Caki2 (cell line): ENCODE data around the gene C1QB. TPM values are rescaled to one million over a fixed set of nuclear protein-coding genes. Genes with fewer than 3 reads are reported as not detected.

Source experiments
- DNase-seq: peaks from one replicate; pipeline ENCODE4 v3.0.0-alpha.2; 2015; ENCODE audit warnings: low read depth
- in situ Hi-C: cut with HindIII; loops from 2 replicates; pipeline ENCODE4 v1.10.0; 2016; ENCODE audit warnings: low sequenced_read_pairs, low pct_unique_long_range_greater_than_20kb, mixed read lengths
- total RNA-seq: library from RNA; depleted of rRNA; stranded (reverse); fragments of >200 nt; shearing (Covaris generic); gene quantifications from 2 replicates; pipeline ENCODE4 v1.2.3, GENCODE V29; 2014; ENCODE audit warnings: low replicate concordance

C1QB gene
- total RNA-seq, 1 experiment from 2014 or later: not detected

GRCh38 chr1:22677931-22678896 is 25.2 kb downstream of the C1QB start:
- in situ Hi-C loops: no loop called here
- no peak for DNase-seq

GRCh38 chr1:22680726-22681125 is 27.7 kb downstream of the C1QB start:
- in situ Hi-C loops: no loop called here
- DNase-seq: no peak

GRCh38 chr1:22681556-22682276 is 28.7 kb downstream of the C1QB start:
- in situ Hi-C loops: no loop called here
- no peak for DNase-seq

GRCh38 chr1:22683547-22683946 is 30.5 kb downstream of the C1QB start:
- in situ Hi-C loops: no loop called here
- no peak for DNase-seq

GRCh38 chr1:22685591-22686059 is 32.6 kb downstream of the C1QB start:
- in situ Hi-C loops: no loop called here
- DNase-seq: no peak

- in situ Hi-C loops: no loop called here
Measured at GRCh38 chr1:22687191-22687590, 34.2 kb downstream of the C1QB start.

GRCh38 chr1:22688466-22688865 is 35.4 kb downstream of the C1QB start:
- in situ Hi-C loops: no loop called here

More at GRCh38 chr1:22687191-22687590, 34.2 kb downstream of the C1QB start:
- no peak for DNase-seq

GRCh38 chr1:22689505-22689904 is 36.5 kb downstream of the C1QB start:
- DNase-seq: peak; percentile 93
- in situ Hi-C loops: no loop called here

More at GRCh38 chr1:22688466-22688865, 35.4 kb downstream of the C1QB start:
- no peak for DNase-seq

- no peak for DNase-seq
- in situ Hi-C loops: no loop called here
Measured at GRCh38 chr1:22691031-22691753, 38.2 kb downstream of the C1QB start.

GRCh38 chr1:22694172-22694571 is 41.1 kb downstream of the C1QB start:
- in situ Hi-C loops: no loop called here

GRCh38 chr1:22696610-22697009 is 43.6 kb downstream of the C1QB start:
- DNase-seq: no peak
- in situ Hi-C loops: no loop called here

More at GRCh38 chr1:22694172-22694571, 41.1 kb downstream of the C1QB start:
- no peak for DNase-seq

- no peak for DNase-seq
- in situ Hi-C loops: no loop called here
Measured at GRCh38 chr1:22697980-22698379, 44.9 kb downstream of the C1QB start.

- in situ Hi-C loops: loop anchor here (25.0 kb wide), 1 partner anchor 187 kb away; no protein-coding TSS in a partner anchor
- DNase-seq: no peak
Measured at GRCh38 chr1:22699681-22700520, 46.9 kb downstream of the C1QB start.

GRCh38 chr1:22702296-22703085 is 49.5 kb downstream of the C1QB start:
- in situ Hi-C loops: loop anchor here (25.0 kb wide), 1 partner anchor 185 kb away; no protein-coding TSS in a partner anchor
- no peak for DNase-seq

GRCh38 chr1:22704440-22705067 is 51.5 kb downstream of the C1QB start:
- in situ Hi-C loops: loop anchor here (25.0 kb wide), 1 partner anchor 183 kb away; no protein-coding TSS in a partner anchor
- peak; percentile 67 for DNase-seq

GRCh38 chr1:22705586-22705985 is 52.5 kb downstream of the C1QB start:
- no peak for DNase-seq
- in situ Hi-C loops: loop anchor here (25.0 kb wide), 1 partner anchor 182 kb away; no protein-coding TSS in a partner anchor
